Measurements from ENCODE around the gene GUK1.

DNA sequence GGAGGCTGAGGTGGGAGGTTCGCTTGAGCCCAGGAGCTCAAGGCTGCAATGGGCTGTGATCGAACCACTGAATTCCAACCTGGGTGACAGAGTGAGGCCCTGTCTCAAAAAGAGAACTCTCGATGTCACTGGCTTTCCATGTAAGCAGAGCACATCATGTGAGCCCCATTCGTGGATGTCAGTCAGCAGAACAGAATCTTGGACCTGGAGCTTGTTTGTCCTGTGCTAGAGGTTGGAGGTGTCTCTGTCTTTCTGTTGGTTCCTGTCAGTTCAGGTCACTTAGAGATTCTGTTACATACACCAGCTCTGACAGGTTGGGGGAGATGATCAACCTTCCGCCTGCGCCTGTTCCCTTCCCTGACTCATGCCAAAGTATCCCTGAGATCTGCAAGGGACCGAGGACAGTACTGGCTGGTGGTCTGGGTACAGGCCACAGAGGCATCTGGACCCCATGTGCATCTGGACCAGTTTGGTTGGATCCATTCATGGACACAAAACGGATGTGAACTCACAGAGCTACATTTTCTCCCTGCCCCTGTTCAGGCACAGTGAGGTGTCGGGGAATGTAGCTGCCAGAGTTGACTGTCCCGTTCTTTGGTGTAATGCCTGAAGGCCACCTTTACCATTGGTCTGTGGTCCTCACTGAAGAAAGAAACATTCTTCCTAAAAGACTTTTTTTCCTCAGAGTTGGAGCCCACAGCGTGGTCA is 47.6 kb upstream of the GUK1 start:
- TF ChIP-seq, protein P1, sequence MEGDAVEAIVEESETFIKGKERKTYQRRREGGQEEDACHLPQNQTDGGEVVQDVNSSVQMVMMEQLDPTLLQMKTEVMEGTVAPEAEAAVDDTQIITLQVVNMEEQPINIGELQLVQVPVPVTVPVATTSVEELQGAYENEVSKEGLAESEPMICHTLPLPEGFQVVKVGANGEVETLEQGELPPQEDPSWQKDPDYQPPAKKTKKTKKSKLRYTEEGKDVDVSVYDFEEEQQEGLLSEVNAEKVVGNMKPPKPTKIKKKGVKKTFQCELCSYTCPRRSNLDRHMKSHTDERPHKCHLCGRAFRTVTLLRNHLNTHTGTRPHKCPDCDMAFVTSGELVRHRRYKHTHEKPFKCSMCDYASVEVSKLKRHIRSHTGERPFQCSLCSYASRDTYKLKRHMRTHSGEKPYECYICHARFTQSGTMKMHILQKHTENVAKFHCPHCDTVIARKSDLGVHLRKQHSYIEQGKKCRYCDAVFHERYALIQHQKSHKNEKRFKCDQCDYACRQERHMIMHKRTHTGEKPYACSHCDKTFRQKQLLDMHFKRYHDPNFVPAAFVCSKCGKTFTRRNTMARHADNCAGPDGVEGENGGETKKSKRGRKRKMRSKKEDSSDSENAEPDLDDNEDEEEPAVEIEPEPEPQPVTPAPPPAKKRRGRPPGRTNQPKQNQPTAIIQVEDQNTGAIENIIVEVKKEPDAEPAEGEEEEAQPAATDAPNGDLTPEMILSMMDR (conservative IDR thresholded peaks at IDR 0.05; ENCODE audit: low read depth, low read length): no peak
- no peak for TF ChIP-seq EZH2 (IDR thresholded peaks at IDR 0.05; ENCODE audit: low read length, unreplicated experiment)

All from PC-3 (cell line).